ENCODE data around the gene TAF3.

DNA sequence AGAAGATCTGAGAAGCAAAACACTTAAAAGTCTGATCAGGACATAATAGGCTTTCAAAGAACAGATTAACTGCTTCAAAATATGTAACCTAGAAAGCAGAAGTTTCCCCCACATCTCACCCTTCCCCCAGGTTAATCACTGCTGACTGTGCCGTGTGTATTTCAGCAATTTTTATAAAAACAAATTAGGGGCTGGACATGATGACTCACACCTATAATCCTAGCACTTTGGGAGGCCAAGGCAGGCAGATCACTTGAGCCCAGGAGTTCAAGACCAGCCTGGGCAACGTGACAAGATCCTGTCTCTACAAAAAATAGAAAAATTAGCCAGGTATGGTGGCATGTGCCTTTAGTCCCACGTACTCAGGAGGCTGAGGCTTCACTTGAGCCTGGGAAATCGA, 168.5 kb downstream of the TAF3 start:
- TF ChIP-seq, protein P1, sequence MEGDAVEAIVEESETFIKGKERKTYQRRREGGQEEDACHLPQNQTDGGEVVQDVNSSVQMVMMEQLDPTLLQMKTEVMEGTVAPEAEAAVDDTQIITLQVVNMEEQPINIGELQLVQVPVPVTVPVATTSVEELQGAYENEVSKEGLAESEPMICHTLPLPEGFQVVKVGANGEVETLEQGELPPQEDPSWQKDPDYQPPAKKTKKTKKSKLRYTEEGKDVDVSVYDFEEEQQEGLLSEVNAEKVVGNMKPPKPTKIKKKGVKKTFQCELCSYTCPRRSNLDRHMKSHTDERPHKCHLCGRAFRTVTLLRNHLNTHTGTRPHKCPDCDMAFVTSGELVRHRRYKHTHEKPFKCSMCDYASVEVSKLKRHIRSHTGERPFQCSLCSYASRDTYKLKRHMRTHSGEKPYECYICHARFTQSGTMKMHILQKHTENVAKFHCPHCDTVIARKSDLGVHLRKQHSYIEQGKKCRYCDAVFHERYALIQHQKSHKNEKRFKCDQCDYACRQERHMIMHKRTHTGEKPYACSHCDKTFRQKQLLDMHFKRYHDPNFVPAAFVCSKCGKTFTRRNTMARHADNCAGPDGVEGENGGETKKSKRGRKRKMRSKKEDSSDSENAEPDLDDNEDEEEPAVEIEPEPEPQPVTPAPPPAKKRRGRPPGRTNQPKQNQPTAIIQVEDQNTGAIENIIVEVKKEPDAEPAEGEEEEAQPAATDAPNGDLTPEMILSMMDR (IDR thresholded peaks at IDR 0.05), result no peak
- TF ChIP-seq POLR2A (IDR thresholded peaks at IDR 0.05) (no peak), POLR2AphosphoS5 (IDR thresholded peaks at IDR 0.05) (no peak), EP300 (IDR thresholded peaks at IDR 0.05) (no peak)

Measured in stomach (tissue), 4 donors.